ENCODE results near the gene CCNA1. TPM values are rescaled to one million over a fixed set of nuclear protein-coding genes. Genes with fewer than 3 reads are reported as not detected.

The CCNA1 gene
- total and polyA plus RNA-seq, 2 of the 13 experiments (the other 11 are each of a cell fraction or from before 2014, with no cell fraction given): not detected

DNA sequence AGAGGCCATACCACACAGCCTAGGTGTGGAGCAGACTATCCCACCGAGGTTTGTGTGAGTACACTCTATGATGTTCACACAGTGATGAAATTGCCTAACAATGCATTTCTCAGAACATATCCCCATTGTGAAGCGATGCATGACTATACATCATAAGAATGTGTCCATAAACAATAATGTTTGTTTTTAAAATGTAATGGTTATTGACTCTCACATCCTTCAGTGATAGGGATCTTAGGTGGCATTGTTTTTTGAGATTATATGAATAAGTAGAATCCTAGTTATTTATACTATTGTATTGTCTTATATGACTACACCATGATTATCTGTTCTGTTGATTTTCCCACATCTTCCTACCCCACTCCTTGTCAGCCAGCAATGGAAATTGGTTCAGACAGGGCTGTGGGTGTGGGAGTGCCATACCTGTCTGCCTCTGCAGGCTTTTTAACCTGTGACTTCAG, 13.6 kb downstream of the CCNA1 start (continued):
- no peak for TF ChIP-seq NFIC (IDR thresholded peaks at IDR 0.05; ENCODE audit: low read length)

DNA sequence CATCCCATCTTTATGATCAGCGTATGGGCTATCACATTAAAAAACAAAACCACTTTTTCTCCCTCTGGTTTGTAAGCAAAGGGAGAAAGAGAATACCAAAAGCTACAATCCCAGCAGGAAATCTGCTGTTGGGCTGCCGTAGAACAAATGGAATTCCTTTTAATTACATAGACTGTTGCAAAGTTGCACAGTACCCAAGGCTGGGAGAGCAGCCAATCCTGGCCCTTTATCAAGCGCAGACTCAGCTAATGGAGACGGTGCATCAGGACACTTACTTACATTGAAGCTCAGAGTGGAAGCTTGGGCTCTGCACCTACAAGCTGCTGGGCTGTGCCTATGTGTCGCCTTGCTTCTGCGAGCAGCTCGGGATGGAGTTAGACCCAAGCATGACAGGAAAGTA, 15.2 kb downstream of the CCNA1 start:
- WGBS (ENCODE audit: low lambda C conversion rate): 9% methylated on average over 2 of the region's 7 CpGs
- no TSS peak for BruUV-seq (replicated peaks)
- FAIRE-seq (no peak), DNase-seq (ENCODE audit: low spot score) (no peak), ATAC-seq (no peak)
- H4K20me1 ChIP-seq (ENCODE audit: insufficient read depth, low read length): no peaks in the 10 kb centered on the region
- no peak overlapping the region for H3K4me3 ChIP-seq (replicated peaks in 1 of 3; ENCODE audit: insufficient read depth in 1 of 3, low read depth in 2 of 3, low read length in 3 of 3)
- in situ Hi-C loops (cut with HindIII; ENCODE audit: extremely low pct_ligation_motif_present, low pct_unique_long_range_greater_than_20kb) (no loop called here), intact Hi-C loops (cut with micrococcal nuclease; ENCODE audit: unreplicated experiment) (no loop called here)
- no peak overlapping the region for H2AFZ ChIP-seq (ENCODE audit: low read length)
- ChIA-PET POLR2A (no interaction called here), CTCF (ENCODE audit: low intra/inter-chr PET ratio, low total read pairs) (no interaction called here)
- no peak overlapping the region for H3K4me2 ChIP-seq (ENCODE audit: low read depth, low read length)
- no peaks in the 10 kb centered on the region for H3K36me3 ChIP-seq (replicated peaks in 1 of 2; ENCODE audit: control insufficient read depth in 1 of 2, insufficient read depth in 2 of 2, low read length in 2 of 2)
- H3K9ac ChIP-seq (ENCODE audit: insufficient read depth, low read depth, low read length): no peak overlapping the region
- no peak for TF ChIP-seq PRDM10 (CRISPR knock-in tag; IDR thresholded peaks at IDR 0.05; ENCODE audit: low read depth)
- no peak for TF ChIP-seq REPIN1 (CRISPR knock-in tag; IDR thresholded peaks at IDR 0.05; ENCODE audit: borderline replicate concordance, low read depth)
- TF ChIP-seq, protein P1, sequence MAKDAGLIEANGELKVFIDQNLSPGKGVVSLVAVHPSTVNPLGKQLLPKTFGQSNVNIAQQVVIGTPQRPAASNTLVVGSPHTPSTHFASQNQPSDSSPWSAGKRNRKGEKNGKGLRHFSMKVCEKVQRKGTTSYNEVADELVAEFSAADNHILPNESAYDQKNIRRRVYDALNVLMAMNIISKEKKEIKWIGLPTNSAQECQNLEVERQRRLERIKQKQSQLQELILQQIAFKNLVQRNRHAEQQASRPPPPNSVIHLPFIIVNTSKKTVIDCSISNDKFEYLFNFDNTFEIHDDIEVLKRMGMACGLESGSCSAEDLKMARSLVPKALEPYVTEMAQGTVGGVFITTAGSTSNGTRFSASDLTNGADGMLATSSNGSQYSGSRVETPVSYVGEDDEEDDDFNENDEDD (CRISPR knock-in tag; IDR thresholded peaks at IDR 0.05; ENCODE audit: borderline replicate concordance): no peak
- TF ChIP-seq ZNF232 (CRISPR knock-in tag; IDR thresholded peaks at IDR 0.05; ENCODE audit: borderline replicate concordance): no peak
- no peak for TF ChIP-seq ATF7 (IDR thresholded peaks at IDR 0.05)
- no peak for TF ChIP-seq ATF7 (CRISPR knock-in tag; IDR thresholded peaks at IDR 0.05)
- no peak for TF ChIP-seq ZNF235 (CRISPR knock-in tag; IDR thresholded peaks at IDR 0.05; ENCODE audit: borderline replicate concordance)
- TF ChIP-seq ZNF256 (CRISPR knock-in tag; conservative IDR thresholded peaks at IDR 0.05): no peak
- no peak for TF ChIP-seq ZNF547 (CRISPR knock-in tag; IDR thresholded peaks at IDR 0.05)
- H3K27me3 ChIP-seq (ENCODE audit: control insufficient read depth in 1 of 2, insufficient read depth in 2 of 2, low read length in 2 of 2): peaks cover 0 to 1% of the 10 kb centered on the region in 2 experiments; a peak in 2 of 5 replicates
- no peak overlapping the region for H3K27ac ChIP-seq (ENCODE audit: extremely low read length, insufficient read depth, low read length)
- no peaks in the 10 kb centered on the region for H3K9me3 ChIP-seq (ENCODE audit: low read length)
- H3K79me2 ChIP-seq (ENCODE audit: insufficient read depth, low read length): no peaks in the 10 kb centered on the region
- no peaks in the 10 kb centered on the region for H3K4me1 ChIP-seq (ENCODE audit: insufficient read depth, low read length)

Measured in HepG2 (cell line).